Liver (tissue), 9 donors: ENCODE data around the gene PSMG3. TPM values are rescaled to one million over a fixed set of nuclear protein-coding genes. Genes with fewer than 3 reads are reported as not detected.

Source experiments
- DNase-seq: peaks from one replicate; pipeline ENCODE4 v3.0.0-alpha.2; 2017; ENCODE audit warnings: low spot score
- H3K27ac ChIP-seq, 2 donors: one replicate each; pipeline ENCODE4 v1.7.0; 2013; ENCODE audit warnings: inconsistent platforms in 2 of 2, low read length in 2 of 2, control low read depth in 1 of 2, low read depth in 1 of 2, mild to moderate bottlenecking in 1 of 2
- H3K27me3 ChIP-seq, 4 donors: one replicate each; pipeline versions ENCODE4 v1.6.1 to v1.7.0; 2013; ENCODE audit warnings: low read length in 3 of 4, inconsistent platforms in 1 of 4, mild to moderate bottlenecking in 1 of 4, moderate library complexity in 1 of 4; ENCODE audit not compliant: control insufficient read depth in 4 of 4, insufficient read depth in 4 of 4
- H3K36me3 ChIP-seq, 4 donors: one replicate each; pipeline versions ENCODE4 v1.6.1 to v1.7.0; 2013; ENCODE audit warnings: low read length in 3 of 4, mild to moderate bottlenecking in 3 of 4, low read depth in 1 of 4, moderate library complexity in 1 of 4; ENCODE audit not compliant: control insufficient read depth in 4 of 4, insufficient read depth in 3 of 4
- H3K4me1 ChIP-seq, 4 donors: one replicate each; pipeline versions ENCODE4 v1.6.1 to v1.7.0; 2013; ENCODE audit warnings: low read length in 3 of 4, mild to moderate bottlenecking in 3 of 4, moderate library complexity in 1 of 4; ENCODE audit not compliant: control insufficient read depth in 4 of 4, insufficient read depth in 4 of 4
- H3K4me3 ChIP-seq, 3 donors: one replicate each; pipeline versions ENCODE4 v1.6.1 to v1.7.0; 2013; ENCODE audit warnings: low read length in 3 of 3, control low read depth in 1 of 3, low read depth in 1 of 3, mild to moderate bottlenecking in 1 of 3
- H3K9ac ChIP-seq, 2 donors: one replicate each; pipeline ENCODE4 v1.7.0; 2013; ENCODE audit warnings: low read length in 2 of 2, mild to moderate bottlenecking in 2 of 2, moderate library complexity in 2 of 2, control low read depth in 1 of 2, low read depth in 1 of 2
- H3K9me3 ChIP-seq, 4 donors: one replicate each; pipeline versions ENCODE4 v1.6.1 to v1.7.0; 2013; ENCODE audit warnings: low read length in 3 of 4; ENCODE audit not compliant: control insufficient read depth in 4 of 4
- EGR1 ChIP-seq, 2 donors: IDR thresholded peaks; 2 replicates each; pipeline ENCODE4 v1.6.1; 2016 to 2018; ENCODE audit warnings: antibody characterized with exemption in 2 of 2, low read depth in 2 of 2
- FOXA1 ChIP-seq: IDR thresholded peaks from 2 replicates; pipeline ENCODE4 v1.6.1; 2016; ENCODE audit warnings: antibody characterized with exemption
- FOXA2 ChIP-seq: IDR thresholded peaks from 2 replicates; pipeline ENCODE4 v1.6.1; 2016; ENCODE audit warnings: antibody characterized with exemption
- GABPA ChIP-seq, 2 donors: IDR thresholded peaks in 1 of 2; conservative IDR thresholded peaks in 1 of 2; 2 replicates each; pipeline ENCODE4 v1.6.1; 2016; ENCODE audit warnings: antibody characterized with exemption in 2 of 2, mild to moderate bottlenecking in 1 of 2, moderate library complexity in 1 of 2
- HNF4A ChIP-seq, 2 donors: conservative IDR thresholded peaks; 2 replicates each; pipeline ENCODE4 v1.6.1; 2016; ENCODE audit warnings: antibody characterized with exemption in 2 of 2, mild to moderate bottlenecking in 2 of 2
- HNF4G ChIP-seq: IDR thresholded peaks from 2 replicates; pipeline ENCODE4 v1.6.1; 2016; ENCODE audit warnings: antibody characterized with exemption
- JUND ChIP-seq, 2 donors: IDR thresholded peaks; 2 replicates each; pipeline ENCODE4 v1.6.1; 2016; ENCODE audit warnings: antibody characterized with exemption in 2 of 2
- NR2F2 ChIP-seq: IDR thresholded peaks from 2 replicates; pipeline ENCODE4 v1.6.1; 2016; ENCODE audit warnings: antibody characterized with exemption
- RAD21 ChIP-seq, 2 donors: IDR thresholded peaks; 2 replicates each; pipeline ENCODE4 v1.6.1; 2016; ENCODE audit warnings: antibody characterized with exemption in 2 of 2, mild to moderate bottlenecking in 2 of 2
- RXRA ChIP-seq, 2 donors: IDR thresholded peaks; 2 replicates each; pipeline ENCODE4 v1.6.1; 2017 to 2018; ENCODE audit warnings: antibody characterized with exemption in 2 of 2, mild to moderate bottlenecking in 1 of 2
- SP1 ChIP-seq: IDR thresholded peaks from 2 replicates; pipeline ENCODE4 v1.6.1; 2018; ENCODE audit warnings: antibody characterized with exemption, mild to moderate bottlenecking
- TAF1 ChIP-seq: conservative IDR thresholded peaks from 2 replicates; pipeline ENCODE4 v1.6.1; 2016; ENCODE audit warnings: antibody characterized with exemption, mild to moderate bottlenecking
- YY1 ChIP-seq: IDR thresholded peaks from 2 replicates; pipeline ENCODE4 v1.6.1; 2016; ENCODE audit warnings: antibody characterized with exemption, mild to moderate bottlenecking
- WGBS: extraction: QIAGEN DNeasy Blood & Tissue Kit; methylation state at CpG from one replicate; pipeline ENCODE4 v1.1.7; 2013; 5-methylcytosine and 5-hydroxymethylcytosine counted together
- polyA plus RNA-seq, 2 donors: library from polyadenylated mRNA; stranded (reverse) in 1 of 2; unstranded in 1 of 2; fragments of 200-250 nt in 1 of 2; fragments of >200 nt in 1 of 2; fragmentation: Nextera tagmentation in 1 of 2; extraction: Ambion mirVana in 1 of 2; gene quantifications; one replicate each; pipeline versions ENCODE4 v1.2.1 to v1.2.3, GENCODE V29; 2013 to 2015
- total RNA-seq, 2 donors: library from RNA; depleted of rRNA; stranded (reverse); fragments of >200 nt; gene quantifications; one replicate each; pipeline ENCODE4 v1.2.3, GENCODE V29; 2014
- TF ChIP-seq, protein P1 (sequence below): IDR thresholded peaks from 2 replicates; pipeline ENCODE4 v1.6.1; 2016; ENCODE audit warnings: antibody characterized with exemption, mild to moderate bottlenecking
- TF ChIP-seq, protein P2 (sequence below): IDR thresholded peaks from 2 replicates; pipeline ENCODE4 v1.6.1; 2016; ENCODE audit warnings: antibody characterized with exemption
- TF ChIP-seq, protein P3 (sequence below): IDR thresholded peaks from 2 replicates; pipeline ENCODE4 v1.6.1; 2016; ENCODE audit warnings: antibody characterized with exemption
- TF ChIP-seq, protein P4 (sequence below): fragments of 150-350 bp; IDR thresholded peaks from 2 replicates; pipeline ENCODE4 v1.5.1; 2017; ENCODE audit warnings: improper control_type of control experiment, low read depth, low read length; ENCODE audit not compliant: missing input control
- donor health status: healthy.
- donor health status: healthy.
- donor health status: healthy.
- donor health status: healthy.
- donor health status: healthy.

The PSMG3 gene
- total and polyA plus RNA-seq, 4 donors, result 10.1 to 22.4 (median 15.7) TPM

DNA sequence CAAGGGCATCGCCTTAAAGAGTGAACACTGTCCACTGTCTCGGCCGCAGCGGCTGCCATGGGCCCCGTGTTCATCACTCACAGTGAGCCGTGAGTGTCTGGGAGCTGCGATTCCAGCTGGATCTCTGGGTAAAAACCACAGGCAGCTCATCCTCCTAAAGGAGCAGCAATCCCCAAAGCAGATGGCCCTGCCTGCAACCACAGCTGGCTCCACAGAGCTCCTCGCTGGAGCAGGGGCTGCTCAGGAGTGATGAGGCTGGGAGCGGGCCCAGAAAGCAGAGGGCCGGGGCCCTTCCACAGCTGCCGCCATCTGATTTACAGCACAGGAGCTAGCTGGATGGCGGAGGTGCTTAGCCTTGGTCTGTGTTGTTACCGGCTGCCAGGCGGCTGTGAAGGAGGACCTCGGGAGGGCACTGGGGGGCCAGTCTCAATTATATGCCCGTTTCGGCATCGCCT, 7.2 kb downstream of the PSMG3 start:
- Histone ChIP-seq H3K4me1 (no peaks in the 10 kb centered on the region), H3K9ac (no peak overlapping the region), H3K4me3 (no peak overlapping the region), H3K9me3 (no peaks in the 10 kb centered on the region), H3K27ac (no peak overlapping the region), H3K36me3 (peaks cover 0 to 12% (median 0%) of the 10 kb centered on the region in 4 donors), H3K27me3 (no peaks in the 10 kb centered on the region)
- TF ChIP-seq, protein P1, sequence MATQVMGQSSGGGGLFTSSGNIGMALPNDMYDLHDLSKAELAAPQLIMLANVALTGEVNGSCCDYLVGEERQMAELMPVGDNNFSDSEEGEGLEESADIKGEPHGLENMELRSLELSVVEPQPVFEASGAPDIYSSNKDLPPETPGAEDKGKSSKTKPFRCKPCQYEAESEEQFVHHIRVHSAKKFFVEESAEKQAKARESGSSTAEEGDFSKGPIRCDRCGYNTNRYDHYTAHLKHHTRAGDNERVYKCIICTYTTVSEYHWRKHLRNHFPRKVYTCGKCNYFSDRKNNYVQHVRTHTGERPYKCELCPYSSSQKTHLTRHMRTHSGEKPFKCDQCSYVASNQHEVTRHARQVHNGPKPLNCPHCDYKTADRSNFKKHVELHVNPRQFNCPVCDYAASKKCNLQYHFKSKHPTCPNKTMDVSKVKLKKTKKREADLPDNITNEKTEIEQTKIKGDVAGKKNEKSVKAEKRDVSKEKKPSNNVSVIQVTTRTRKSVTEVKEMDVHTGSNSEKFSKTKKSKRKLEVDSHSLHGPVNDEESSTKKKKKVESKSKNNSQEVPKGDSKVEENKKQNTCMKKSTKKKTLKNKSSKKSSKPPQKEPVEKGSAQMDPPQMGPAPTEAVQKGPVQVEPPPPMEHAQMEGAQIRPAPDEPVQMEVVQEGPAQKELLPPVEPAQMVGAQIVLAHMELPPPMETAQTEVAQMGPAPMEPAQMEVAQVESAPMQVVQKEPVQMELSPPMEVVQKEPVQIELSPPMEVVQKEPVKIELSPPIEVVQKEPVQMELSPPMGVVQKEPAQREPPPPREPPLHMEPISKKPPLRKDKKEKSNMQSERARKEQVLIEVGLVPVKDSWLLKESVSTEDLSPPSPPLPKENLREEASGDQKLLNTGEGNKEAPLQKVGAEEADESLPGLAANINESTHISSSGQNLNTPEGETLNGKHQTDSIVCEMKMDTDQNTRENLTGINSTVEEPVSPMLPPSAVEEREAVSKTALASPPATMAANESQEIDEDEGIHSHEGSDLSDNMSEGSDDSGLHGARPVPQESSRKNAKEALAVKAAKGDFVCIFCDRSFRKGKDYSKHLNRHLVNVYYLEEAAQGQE, result no peak
- WGBS, result 86% methylated on average over 18 of the region's 18 CpGs
- no peak for DNase-seq

DNA sequence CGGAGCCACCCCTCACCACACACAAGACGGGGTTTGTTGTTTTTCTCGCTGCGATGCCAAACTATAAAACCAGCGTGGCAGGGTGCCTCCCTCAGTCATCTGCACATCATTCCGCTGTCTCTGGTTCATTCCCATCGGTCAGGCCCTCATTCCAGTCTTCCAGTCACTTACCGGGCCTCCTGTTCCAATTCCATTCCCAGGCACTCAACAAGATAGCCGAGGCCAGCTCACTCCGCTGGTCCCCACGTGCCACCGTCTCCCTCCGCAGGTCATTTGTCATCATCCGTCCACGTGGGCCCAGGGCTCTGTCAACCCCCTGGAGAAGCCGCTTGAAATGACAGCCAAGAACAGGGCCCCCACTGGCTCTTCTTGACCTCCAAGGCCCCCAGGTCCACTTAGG, 7.7 kb downstream of the PSMG3 start:
- TF ChIP-seq TAF1 (no peak), HNF4G (no peak), YY1 (no peak), RAD21 (IDR thresholded peaks at IDR 0.05) (no peak), RXRA (IDR thresholded peaks at IDR 0.05) (no peak), JUND (IDR thresholded peaks at IDR 0.05) (no peak), SP1 (no peak), HNF4A (conservative IDR thresholded peaks at IDR 0.05) (no peak), GABPA (IDR thresholded peaks at IDR 0.05 in 1 of 2, conservative IDR thresholded peaks at IDR 0.05 in 1 of 2) (no peak), EGR1 (IDR thresholded peaks at IDR 0.05; ENCODE audit: low read depth in 2 of 2) (no peak), FOXA1 (no peak), FOXA2 (no peak), NR2F2 (no peak)
- TF ChIP-seq, protein P2, sequence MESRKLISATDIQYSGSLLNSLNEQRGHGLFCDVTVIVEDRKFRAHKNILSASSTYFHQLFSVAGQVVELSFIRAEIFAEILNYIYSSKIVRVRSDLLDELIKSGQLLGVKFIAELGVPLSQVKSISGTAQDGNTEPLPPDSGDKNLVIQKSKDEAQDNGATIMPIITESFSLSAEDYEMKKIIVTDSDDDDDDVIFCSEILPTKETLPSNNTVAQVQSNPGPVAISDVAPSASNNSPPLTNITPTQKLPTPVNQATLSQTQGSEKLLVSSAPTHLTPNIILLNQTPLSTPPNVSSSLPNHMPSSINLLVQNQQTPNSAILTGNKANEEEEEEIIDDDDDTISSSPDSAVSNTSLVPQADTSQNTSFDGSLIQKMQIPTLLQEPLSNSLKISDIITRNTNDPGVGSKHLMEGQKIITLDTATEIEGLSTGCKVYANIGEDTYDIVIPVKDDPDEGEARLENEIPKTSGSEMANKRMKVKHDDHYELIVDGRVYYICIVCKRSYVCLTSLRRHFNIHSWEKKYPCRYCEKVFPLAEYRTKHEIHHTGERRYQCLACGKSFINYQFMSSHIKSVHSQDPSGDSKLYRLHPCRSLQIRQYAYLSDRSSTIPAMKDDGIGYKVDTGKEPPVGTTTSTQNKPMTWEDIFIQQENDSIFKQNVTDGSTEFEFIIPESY, result no peak
- TF ChIP-seq, protein P3, sequence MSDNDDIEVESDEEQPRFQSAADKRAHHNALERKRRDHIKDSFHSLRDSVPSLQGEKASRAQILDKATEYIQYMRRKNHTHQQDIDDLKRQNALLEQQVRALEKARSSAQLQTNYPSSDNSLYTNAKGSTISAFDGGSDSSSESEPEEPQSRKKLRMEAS, result no peak
- TF ChIP-seq, protein P1, result no peak
- TF ChIP-seq, protein P4, sequence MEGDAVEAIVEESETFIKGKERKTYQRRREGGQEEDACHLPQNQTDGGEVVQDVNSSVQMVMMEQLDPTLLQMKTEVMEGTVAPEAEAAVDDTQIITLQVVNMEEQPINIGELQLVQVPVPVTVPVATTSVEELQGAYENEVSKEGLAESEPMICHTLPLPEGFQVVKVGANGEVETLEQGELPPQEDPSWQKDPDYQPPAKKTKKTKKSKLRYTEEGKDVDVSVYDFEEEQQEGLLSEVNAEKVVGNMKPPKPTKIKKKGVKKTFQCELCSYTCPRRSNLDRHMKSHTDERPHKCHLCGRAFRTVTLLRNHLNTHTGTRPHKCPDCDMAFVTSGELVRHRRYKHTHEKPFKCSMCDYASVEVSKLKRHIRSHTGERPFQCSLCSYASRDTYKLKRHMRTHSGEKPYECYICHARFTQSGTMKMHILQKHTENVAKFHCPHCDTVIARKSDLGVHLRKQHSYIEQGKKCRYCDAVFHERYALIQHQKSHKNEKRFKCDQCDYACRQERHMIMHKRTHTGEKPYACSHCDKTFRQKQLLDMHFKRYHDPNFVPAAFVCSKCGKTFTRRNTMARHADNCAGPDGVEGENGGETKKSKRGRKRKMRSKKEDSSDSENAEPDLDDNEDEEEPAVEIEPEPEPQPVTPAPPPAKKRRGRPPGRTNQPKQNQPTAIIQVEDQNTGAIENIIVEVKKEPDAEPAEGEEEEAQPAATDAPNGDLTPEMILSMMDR, result no peak
- H3K4me1 ChIP-seq, result no peaks in the 10 kb centered on the region
- no peak overlapping the region for H3K4me3 ChIP-seq
- WGBS, result 74% methylated on average over 16 of the region's 16 CpGs
- H3K27ac ChIP-seq, result no peak overlapping the region
- peaks cover 0 to 8% (median 0%) of the 10 kb centered on the region in 4 donors for H3K36me3 ChIP-seq
- no peaks in the 10 kb centered on the region for H3K9me3 ChIP-seq
- no peaks in the 10 kb centered on the region for H3K27me3 ChIP-seq
- H3K9ac ChIP-seq, result no peak overlapping the region
- DNase-seq, result no peak
